Gastrocnemius medialis (tissue), 4 donors: ENCODE data around the gene DPP4. TPM values are rescaled to one million over a fixed set of nuclear protein-coding genes. Genes with fewer than 3 reads are reported as not detected.

ENCODE experiments used
- ATAC-seq, 2 donors: fragments of 150-250 bp; one replicate each; pipeline ENCODE4 v1.9.1; 2016
- DNase-seq, 2 donors: peaks; one replicate each; pipeline ENCODE4 v3.0.0-alpha.2; 2019
- H3K27ac ChIP-seq, 4 donors: fragments of 200-600 bp; sonication (generic); 1 replicate in 1 of 4; 2 replicates in 3 of 4; pipeline ENCODE4 v1.5.1; 2016 to 2018; ENCODE audit warnings: mild to moderate bottlenecking in 2 of 4, moderate library complexity in 1 of 4
- H3K27me3 ChIP-seq, 3 donors: fragments of 200-600 bp; sonication (generic) in 2 of 3; 1 replicate in 1 of 3; 2 replicates in 2 of 3; pipeline versions ENCODE4 v1.5.1 to v1.6.0; 2016 to 2019; ENCODE audit warnings: mild to moderate bottlenecking in 1 of 3, moderate library complexity in 1 of 3
- H3K36me3 ChIP-seq, 2 donors: fragments of 200-600 bp; sonication (generic) in 1 of 2; one replicate each; pipeline ENCODE4 v1.5.1; 2017 to 2018
- H3K4me1 ChIP-seq, 2 donors: fragments of 200-600 bp; sonication (generic) in 1 of 2; one replicate each; pipeline ENCODE4 v1.5.1; 2016 to 2017; ENCODE audit warnings: mild to moderate bottlenecking in 2 of 2
- H3K4me3 ChIP-seq, 4 donors: fragments of 200-600 bp; sonication (generic) in 3 of 4; 1 replicate in 1 of 4; 2 replicates in 3 of 4; pipeline ENCODE4 v1.5.1; 2016 to 2019; ENCODE audit warnings: mild to moderate bottlenecking in 2 of 4
- H3K9me3 ChIP-seq, 3 donors: fragments of 200-600 bp; sonication (generic) in 2 of 3; 1 replicate in 1 of 3; 2 replicates in 2 of 3; pipeline ENCODE4 v1.5.1; 2016 to 2019
- CTCF ChIP-seq, 5 experiments: fragments of 450-650 bp in 3 of 5; fragments of 200-600 bp in 2 of 5; sonication (generic) in 2 of 5; IDR thresholded peaks in 4 of 5; conservative IDR thresholded peaks in 1 of 5; 1 replicate in 4 of 5; 2 replicates in 1 of 5; pipeline ENCODE4 v1.5.1; 2016 to 2019; ENCODE audit warnings: antibody characterized with exemption in 5 of 5, mild to moderate bottlenecking in 3 of 5, moderate library complexity in 3 of 5
- POLR2A ChIP-seq, 2 donors: fragments of 450-650 bp; IDR thresholded peaks; one replicate each; pipeline ENCODE4 v1.6.1; 2017; ENCODE audit warnings: antibody characterized with exemption in 2 of 2, mild to moderate bottlenecking in 2 of 2, moderate library complexity in 2 of 2
- in situ Hi-C, 4 donors: fragments of 200-750 bp; cut with MboI; loops; one replicate each; pipeline versions ENCODE4 v1.15.0 to v1.8.0; 2017; ENCODE audit warnings: low sequenced_read_pairs in 4 of 4
- intact Hi-C: fragments of 100-400 bp; cut with DNase I; formaldehyde crosslinking; loops from one replicate; pipeline ENCODE4 v1.15.1; 2023; ENCODE audit warnings: low total_unique reads
- total RNA-seq, 4 donors: library from RNA; depleted of rRNA; stranded (reverse); fragments of >200 nt; gene quantifications; one replicate each; pipeline versions ENCODE4 v1.1.0 to v1.2.3, GENCODE V29; 2016

Gene DPP4
- total RNA-seq, 4 donors from 2014 or later = 2.2 to 7.9 (median 3.7) TPM

GRCh38 chr2:162106746-162107145, 32.7 kb upstream of the DPP4 start:
- Histone ChIP-seq H3K27me3 (no peaks in the 10 kb centered on the region), H3K9me3 (no peaks in the 10 kb centered on the region), H3K36me3 (no peaks in the 10 kb centered on the region), H3K27ac (no peak overlapping the region), H3K4me1 (peaks cover 0 to 6% of the 10 kb centered on the region in 2 donors), H3K4me3 (no peak overlapping the region)
- TF ChIP-seq CTCF (IDR thresholded peaks at IDR 0.05 in 4 of 5, conservative IDR thresholded peaks at IDR 0.05 in 1 of 5) (no peak), POLR2A (IDR thresholded peaks at IDR 0.05) (no peak)
- DNase-seq (no peak), ATAC-seq (no peak)
- in situ Hi-C loops = no loop called here
- intact Hi-C loops = no loop called here

- TF ChIP-seq CTCF (IDR thresholded peaks at IDR 0.05 in 4 of 5, conservative IDR thresholded peaks at IDR 0.05 in 1 of 5) = no peak
- no peak for TF ChIP-seq POLR2A (IDR thresholded peaks at IDR 0.05)
- Histone ChIP-seq H3K9me3 (no peaks in the 10 kb centered on the region), H3K27me3 (no peaks in the 10 kb centered on the region), H3K4me1 (peaks cover 0 to 6% of the 10 kb centered on the region in 2 donors), H3K27ac (no peak overlapping the region), H3K36me3 (no peaks in the 10 kb centered on the region), H3K4me3 (no peak overlapping the region)
- intact Hi-C loops = no loop called here
- no peak for DNase-seq
- ATAC-seq = no peak
- in situ Hi-C loops = no loop called here
These were observed 32.1 kb upstream of the DPP4 start for GRCh38 chr2:162106146-162106551.

- Histone ChIP-seq H3K4me1 (peaks cover 0 to 6% of the 10 kb centered on the region in 2 donors), H3K4me3 (no peak overlapping the region), H3K36me3 (no peaks in the 10 kb centered on the region), H3K27me3 (no peaks in the 10 kb centered on the region), H3K9me3 (no peaks in the 10 kb centered on the region), H3K27ac (no peak overlapping the region)
- intact Hi-C loops (no loop called here), in situ Hi-C loops (no loop called here)
- no peak for DNase-seq
- no peak for ATAC-seq
- TF ChIP-seq POLR2A (IDR thresholded peaks at IDR 0.05) (no peak), CTCF (IDR thresholded peaks at IDR 0.05 in 4 of 5, conservative IDR thresholded peaks at IDR 0.05 in 1 of 5) (no peak)
These were observed 29.5 kb upstream of the DPP4 start for GRCh38 chr2:162103443-162104009.

- in situ Hi-C loops = no loop called here
These were observed 26.6 kb upstream of the DPP4 start for GRCh38 chr2:162100579-162100978.

More at GRCh38 chr2:162100579-162100978, 26.6 kb upstream of the DPP4 start:
- H3K9me3 ChIP-seq = no peaks in the 10 kb centered on the region
- no peak for DNase-seq
- no peak for ATAC-seq
- TF ChIP-seq CTCF (IDR thresholded peaks at IDR 0.05 in 4 of 5, conservative IDR thresholded peaks at IDR 0.05 in 1 of 5) (no peak), POLR2A (IDR thresholded peaks at IDR 0.05) (no peak)
- H3K4me1 ChIP-seq = no peaks in the 10 kb centered on the region
- intact Hi-C loops = no loop called here
- H3K27ac ChIP-seq = no peak overlapping the region
- H3K27me3 ChIP-seq = no peaks in the 10 kb centered on the region
- no peaks in the 10 kb centered on the region for H3K36me3 ChIP-seq
- H3K4me3 ChIP-seq = no peak overlapping the region
